NCI-H2029 treated with DMSO at 0.1 percent for 48 hours (cell line): ENCODE data around the gene PABPC1L2A.
"Not testable (repeated sequence)": the region's sequence is repeated elsewhere in the genome, so short reads cannot be mapped to it uniquely, and the experiment has no call there.

Source experiments
- DNase-seq: peaks from one replicate; lab custom pipeline; 2025; lab: John Stamatoyannopoulos, UW

Gene PABPC1L2A

GRCh38 chrX:73079024-73079562 is at the start of gene PABPC1L2A:
PABPC1L2A (minus strand) TSS chrX:73079512; CDS start chrX:73079386, 126 bp downstream.
- not testable (repeated sequence) for DNase-seq

DNA sequence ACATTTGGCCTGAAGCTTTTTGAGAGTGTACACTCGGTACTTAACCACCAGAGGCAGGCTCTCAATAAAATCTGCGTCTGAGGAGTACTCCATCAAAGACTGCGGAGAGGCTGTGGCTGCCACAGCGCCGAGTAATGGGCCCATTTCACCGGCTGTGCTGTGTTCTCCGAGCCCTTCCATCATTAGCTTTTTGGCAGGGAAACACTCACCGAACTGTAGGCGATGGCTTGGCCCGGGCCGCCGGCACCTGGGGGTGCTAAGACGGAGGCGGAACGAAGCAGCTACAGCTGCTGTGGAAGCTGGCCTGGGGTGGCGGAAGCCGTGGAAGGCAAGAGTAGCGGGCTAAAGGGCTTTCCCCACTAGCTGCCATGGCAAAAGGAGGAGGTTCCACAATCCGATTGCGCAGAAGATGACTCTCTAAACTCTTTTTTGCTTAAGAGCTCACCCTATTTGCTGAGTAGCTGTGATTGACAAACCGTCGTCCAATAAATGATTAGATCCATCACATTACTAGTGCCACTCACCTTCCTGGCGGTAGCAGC is 48.5 kb upstream of the PABPC1L2A start:
- no peak for DNase-seq

DNA sequence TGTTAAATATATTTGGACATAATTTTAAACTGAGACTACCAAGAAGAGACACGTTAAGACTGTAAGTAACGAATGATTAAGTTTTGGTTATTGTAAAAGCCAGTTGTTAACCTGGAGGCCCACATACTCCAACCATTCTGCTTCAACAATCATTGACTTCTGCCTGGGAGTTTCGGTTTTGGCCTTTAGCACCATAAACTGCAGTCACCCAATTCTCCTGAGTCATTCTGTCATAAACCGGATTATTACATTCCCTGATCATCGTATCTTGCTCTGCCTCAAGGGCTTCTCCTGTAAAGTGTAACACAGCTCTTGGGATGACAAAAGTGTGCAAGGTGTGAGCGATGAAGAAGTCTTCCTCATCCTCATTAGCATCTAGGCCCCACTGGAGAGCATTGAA is 46.9 kb upstream of the PABPC1L2A start:
- DNase-seq = no peak

DNA sequence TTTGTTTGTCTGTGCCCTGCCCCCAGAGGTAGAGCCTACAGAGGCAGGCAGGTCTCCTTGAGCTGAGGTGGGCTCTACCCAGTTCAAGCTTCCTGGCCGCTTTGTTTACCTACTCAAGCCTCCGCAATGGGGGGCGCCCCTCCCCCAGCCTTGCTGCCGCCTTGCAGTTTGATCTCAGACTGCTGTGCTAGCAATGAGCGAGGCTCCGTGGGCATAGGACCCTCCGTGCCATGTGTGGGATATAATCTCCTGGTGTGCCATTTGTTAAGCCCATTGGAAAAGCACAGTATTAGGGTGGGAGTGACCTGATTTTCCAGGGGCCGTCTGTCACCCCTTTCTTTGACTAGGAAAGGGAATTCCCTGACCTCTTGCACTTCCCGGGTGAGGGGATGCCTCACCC is 20.2 kb upstream of the PABPC1L2A start:
- DNase-seq = not testable (repeated sequence)

GRCh38 chrX:73086766-73087165 is 7.5 kb upstream of the PABPC1L2A start:
- DNase-seq = not testable (repeated sequence)

- DNase-seq = not testable (repeated sequence)
Observed at GRCh38 chrX:73079884-73080283, 572 bp upstream of the PABPC1L2A start.

GRCh38 chrX:73078597-73078996 is 715 bp downstream of the PABPC1L2A start:
- DNase-seq = not testable (repeated sequence)

DNA sequence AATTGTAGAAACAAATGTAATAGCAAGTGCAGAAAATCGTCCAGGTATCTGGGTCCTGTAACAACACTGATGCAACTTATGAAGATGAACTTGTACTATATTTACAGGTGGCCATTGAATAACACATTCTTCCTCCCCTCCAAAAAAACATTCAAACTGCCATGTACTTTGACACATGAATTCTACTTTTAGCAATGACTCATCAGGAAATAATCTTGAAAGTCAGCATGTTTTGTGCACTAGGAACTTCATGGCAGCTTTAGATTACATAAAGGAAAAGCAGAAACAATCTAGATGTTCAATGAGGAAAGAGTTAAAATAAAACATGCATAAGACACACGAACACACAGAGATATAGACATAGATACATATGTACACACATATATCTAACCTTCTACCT is 2.5 kb downstream of the PABPC1L2A start:
- DNase-seq = no peak

GRCh38 chrX:73069365-73070035 is 9.8 kb downstream of the PABPC1L2A start:
- DNase-seq = no peak

GRCh38 chrX:73068467-73069364 is 10.6 kb downstream of the PABPC1L2A start:
- no peak for DNase-seq

- not testable (repeated sequence) for DNase-seq
Observed at GRCh38 chrX:73067761-73068466, 11.4 kb downstream of the PABPC1L2A start.

GRCh38 chrX:73028876-73029275 is 50.4 kb downstream of the PABPC1L2A start:
- DNase-seq = no peak
